Stimulated activated CD4-positive, alpha-beta T cell treated with anti-CD3 and anti-CD28 coated beads, Interleukin-4, amount 100 ng/mL, for 24 hours (primary cell): ENCODE data around the gene NECAB2.

Source experiments
- DNase-seq: peaks from one replicate; pipeline ENCODE4 v3.0.0-alpha.2; 2020

NECAB2 gene

GRCh38 chr16:84047626-84048025, 79.6 kb downstream of the NECAB2 start:
- no peak for DNase-seq

DNA sequence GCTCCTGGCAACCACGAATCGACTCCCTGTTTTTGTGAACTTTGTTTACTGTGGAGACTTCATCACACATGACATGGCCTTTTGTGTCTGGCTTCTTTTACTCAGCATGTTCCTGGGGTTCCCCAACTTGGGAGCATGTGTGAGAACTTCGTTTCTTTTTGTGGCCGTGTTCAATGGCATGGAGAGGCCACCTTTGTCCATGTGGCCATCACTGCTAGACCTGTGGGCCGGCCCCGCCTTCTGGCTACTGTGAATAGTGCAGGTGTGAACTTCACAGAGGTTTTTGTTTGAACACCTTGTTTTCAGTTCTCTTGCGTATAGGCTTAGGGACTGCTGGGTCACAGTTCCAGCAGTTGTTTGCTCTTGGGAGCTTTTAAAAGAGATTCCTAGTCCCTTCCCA, 80.2 kb downstream of the NECAB2 start:
- no peak for DNase-seq

DNA sequence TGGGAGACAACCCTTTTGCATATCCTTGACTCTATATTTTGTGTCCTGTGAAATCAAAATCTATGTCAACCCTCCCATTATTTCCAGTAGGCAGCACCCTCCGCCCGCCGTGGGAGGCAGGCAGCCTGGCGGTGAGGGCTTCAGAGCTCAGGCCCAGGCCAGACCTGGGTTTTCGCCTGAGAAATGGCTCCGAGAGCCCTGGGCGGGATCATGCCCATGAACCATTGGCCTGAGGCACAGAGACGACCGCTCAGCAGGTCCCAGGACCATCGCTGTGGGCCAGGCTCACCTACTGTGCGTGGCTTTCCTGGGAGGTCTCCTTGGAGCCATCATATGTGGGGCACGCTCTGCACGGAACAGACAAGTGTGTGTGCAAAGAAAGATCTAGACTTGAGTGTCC, 80.8 kb downstream of the NECAB2 start:
- no peak for DNase-seq

DNA sequence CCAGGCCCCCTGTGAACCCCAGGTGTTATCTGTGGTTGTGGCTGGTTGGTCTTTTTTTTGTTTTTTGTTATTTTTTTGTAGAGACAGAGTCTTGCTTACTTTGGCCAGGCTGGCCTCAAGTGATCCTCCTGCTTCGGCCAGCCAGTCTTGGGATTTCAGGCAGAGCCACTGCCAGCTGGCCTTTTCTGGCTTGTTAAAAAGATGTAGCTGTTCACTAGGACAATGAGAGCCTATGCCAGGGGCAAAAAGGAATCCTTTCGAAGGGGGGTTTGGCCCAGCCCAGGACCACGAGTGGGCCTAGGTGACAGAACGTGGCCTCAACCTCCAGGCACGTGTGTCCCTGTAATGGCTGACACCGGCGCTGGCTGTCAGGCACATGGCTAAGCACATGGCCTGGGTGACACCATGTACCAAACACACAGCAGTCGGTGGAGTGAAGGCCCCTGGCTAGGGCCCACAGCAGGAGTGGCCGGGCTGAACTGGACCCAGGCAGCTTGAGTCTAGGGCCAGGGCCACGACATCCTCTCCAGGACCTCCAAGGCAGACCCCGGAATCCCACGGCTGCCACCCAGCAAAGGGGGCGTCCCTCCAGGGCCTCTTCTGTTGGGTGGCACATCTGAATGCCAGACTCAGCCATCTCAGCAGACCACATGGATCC, 81.5 kb downstream of the NECAB2 start:
- DNase-seq: no peak

DNA sequence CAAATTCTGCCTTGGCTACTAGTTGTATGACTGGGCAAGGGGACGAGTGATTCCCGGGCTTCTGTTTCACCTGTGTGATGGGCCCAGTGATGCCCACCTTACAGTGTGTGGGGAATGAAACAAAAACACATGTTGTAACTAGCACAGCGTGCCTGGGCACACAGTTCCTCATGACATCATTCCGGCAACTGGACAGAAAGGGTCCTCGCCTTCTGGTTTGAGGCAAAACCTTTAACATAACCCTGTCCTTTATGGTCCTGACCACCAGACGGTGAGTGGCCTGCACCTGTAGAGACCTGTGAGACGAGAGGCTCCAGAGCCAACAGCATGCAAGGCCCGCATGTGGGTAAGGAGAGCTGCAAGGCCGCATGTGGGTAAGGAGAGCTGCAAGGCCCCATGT, 82.3 kb downstream of the NECAB2 start:
- DNase-seq: no peak

DNA sequence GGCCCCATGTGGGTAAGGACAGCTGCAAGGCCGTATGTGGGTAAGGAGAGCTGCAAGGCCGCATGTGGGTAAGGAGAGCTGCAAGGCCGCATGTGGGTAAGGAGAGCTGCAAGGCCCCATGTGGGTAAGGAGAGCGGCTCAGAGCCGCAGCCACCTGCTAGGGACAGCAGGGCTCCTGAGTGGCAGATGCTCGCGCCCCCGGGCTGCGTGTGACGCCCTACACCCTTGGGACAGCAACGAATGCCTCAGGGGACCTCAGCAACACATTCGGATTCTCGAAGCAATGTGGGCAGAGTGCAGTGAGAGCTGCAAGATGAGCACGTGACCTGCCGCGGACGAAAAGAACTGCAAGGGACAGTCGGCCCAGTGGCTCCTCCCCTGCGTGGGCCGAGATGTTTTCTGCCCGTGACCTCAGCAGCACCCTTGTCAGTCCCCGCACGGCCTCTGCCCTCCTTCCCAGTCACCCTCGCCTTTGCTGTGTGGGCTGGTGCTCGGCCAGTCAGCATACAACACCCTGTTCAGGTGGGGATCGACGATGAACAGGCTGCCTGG, 84.1 kb downstream of the NECAB2 start:
- DNase-seq: no peak
